Measurements from ENCODE around the gene ZCCHC7.
"Not testable (repeated sequence)": the region's sequence is repeated elsewhere in the genome, so short reads cannot be mapped to it uniquely, and the experiment has no call there.

The ZCCHC7 gene

DNA sequence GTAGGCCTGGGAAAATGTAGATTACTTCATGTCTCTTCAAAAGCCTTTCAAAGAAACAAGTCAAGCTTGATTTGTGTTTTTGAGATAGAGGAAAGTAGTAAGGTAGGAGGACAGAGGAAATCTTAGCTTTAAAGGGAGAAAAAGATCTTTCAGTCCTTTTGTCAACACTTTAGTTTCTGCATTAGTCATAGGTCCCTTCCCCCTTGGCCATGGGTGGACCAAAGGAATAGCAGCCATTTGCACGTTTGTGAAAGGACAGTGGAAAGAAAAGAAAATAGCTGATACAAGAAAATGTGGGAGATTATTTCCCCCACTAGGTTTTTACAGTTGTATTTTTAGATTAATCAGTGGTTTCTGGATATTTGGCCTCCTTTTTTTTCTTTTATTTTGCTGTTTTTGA is 180.2 kb downstream of the ZCCHC7 start:
- no peak for DNase-seq

- no peak for DNase-seq
Observed at GRCh38 chr9:37301042-37301853, 180.9 kb downstream of the ZCCHC7 start.

DNA sequence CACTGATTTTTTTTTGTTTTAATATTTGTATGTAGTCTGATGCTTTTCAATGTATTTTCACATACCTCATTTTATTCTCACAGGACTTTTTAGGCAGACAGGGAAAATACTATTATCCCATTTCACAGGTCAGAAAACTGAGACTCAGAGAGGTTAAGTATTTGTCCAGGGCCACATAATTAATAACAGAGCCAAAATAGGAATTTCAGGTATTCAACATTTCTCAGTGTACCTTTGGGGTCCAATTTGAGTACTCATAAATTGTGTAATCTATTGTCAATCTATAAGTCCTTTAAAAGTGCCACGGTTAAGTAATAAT is 181.4 kb downstream of the ZCCHC7 start:
- no peak for DNase-seq

GRCh38 chr9:37302277-37302676 is 181.9 kb downstream of the ZCCHC7 start:
- peak; percentile 16 to 26 for DNase-seq

GRCh38 chr9:37303272-37303671 is 182.9 kb downstream of the ZCCHC7 start:
- DNase-seq: not testable (repeated sequence)

- peak in 1 of 2 donors; percentile 12 for DNase-seq
Observed at GRCh38 chr9:37309136-37309535, 188.8 kb downstream of the ZCCHC7 start.

DNA sequence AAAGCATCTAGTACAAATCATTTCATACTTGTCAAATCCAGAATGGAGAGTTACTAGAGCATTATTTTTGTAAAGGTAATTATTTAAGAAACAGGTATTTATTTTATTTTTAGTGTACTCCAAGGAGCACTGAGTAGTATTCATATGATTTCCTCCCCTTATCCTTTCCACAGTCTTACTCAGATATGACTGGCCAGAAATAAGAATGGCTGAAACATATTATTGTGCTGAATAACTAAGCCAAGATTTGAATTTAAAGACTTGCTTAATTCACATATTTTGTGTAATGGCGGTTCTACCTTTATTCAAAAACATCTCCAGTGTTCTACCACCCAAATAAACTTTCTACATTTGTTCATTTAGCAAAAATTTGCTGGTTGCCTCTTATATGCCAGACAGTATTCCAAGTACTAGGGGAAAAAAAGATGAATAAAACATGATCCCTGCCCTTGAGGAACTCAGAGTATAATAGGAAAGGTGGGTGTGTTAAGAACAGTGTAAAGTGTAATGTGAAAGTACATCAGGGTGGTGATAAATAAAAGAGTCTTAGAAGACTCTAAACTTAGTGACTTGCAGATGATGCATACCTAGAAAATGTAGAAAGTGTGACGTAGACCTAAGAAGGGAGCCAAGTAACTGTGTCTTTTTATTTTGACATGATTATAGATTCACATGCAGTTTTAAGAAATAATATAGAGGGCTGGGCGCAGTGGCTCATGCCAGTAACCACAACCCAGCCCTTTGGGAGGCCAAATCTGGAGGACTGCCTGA is 191.7 kb downstream of the ZCCHC7 start:
- DNase-seq: no peak

DNA sequence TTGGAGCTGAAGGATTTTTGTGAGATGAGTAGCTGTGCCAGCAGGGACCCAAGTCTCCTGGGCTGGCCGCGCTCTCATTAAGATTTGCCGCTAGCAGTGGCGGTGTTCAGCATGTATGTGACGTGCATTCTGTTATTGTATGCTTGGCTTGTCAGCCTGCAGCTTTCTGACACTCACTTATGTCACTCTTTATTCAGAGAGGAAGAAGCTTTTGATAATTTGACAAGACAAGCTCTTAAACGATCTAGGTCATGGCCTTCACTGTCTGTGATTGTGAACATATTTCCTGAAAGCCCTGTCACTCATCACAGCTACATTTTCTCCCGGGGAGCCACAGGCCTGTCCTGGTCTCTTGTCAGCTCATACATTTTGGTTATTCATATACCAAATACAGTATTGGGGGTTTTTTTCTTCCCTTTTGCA is 203.9 kb downstream of the ZCCHC7 start:
- no peak for DNase-seq

DNA sequence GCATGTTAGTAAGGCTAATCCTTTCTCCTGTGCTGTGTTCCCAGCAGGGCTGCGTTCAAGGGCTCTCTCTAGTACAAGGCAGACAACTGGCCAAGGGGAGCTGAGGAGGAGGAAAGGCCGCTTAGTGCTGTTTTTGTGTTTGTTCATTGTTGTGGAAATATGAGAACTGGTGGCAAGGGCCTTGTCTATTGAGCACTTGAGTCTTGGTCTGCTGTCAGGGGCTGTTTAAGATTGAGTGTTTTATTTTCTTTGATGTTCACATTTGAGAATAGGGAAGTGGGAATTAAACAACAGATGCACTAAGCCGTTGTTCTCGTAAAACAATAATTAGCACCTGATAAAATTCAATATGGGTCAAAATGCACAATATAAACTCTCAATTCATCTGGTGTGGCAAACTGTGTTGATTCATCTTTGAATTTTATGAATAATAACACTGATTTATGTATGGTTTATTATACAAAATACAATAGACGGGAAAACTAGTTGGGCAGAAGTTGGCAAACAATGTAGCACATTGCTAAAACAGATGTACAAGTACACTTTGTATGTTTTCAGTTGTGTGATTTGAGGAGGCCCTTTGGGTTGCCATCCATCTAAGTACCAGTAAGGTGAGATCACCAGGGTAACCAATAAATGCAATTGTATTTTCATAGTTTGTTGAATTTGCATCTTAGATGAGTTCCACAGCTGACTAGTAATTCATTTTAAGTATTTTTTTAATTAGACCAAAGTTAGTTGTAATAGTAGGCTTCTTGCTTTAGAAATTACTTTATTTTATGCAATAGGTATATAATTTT is 204.5 kb downstream of the ZCCHC7 start:
- no peak for DNase-seq

DNA sequence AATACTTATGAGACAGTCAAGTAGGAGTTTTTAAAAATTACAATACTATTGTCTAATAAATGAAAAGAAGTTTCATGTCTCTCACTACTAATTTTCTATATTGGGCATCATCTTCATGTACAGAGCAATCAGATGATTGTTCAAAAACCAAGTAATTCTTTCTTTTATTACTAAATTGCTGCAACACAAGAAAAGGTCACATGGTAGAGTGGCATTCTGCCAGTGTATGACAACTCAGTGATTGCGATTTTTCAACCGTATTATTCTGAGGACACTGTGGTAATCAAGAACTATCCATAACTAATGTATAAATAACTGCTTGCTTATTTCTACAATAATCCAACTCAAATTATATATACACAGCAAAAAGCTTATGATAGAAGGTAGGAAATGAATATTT is 205.4 kb downstream of the ZCCHC7 start:
- DNase-seq: no peak

DNA sequence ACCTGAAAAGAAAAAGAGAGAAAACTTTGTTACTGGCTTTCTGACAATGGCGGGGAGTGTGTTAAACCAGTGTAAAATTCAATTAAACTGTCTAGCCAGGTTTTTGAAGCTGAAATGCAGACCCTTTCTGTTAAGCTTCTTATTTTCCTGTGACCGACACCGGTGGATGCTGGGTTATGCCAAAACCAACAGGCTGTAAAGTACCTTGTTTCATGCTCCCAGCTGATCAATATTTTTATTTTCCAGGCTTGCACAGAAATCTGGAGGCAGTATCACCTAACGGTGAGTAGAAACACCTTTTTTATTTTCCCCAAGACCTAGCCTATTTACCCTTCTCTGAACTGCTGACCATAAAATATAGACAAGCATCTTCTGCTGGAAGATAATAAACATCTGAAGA is 207.2 kb downstream of the ZCCHC7 start:
- no peak for DNase-seq

DNA sequence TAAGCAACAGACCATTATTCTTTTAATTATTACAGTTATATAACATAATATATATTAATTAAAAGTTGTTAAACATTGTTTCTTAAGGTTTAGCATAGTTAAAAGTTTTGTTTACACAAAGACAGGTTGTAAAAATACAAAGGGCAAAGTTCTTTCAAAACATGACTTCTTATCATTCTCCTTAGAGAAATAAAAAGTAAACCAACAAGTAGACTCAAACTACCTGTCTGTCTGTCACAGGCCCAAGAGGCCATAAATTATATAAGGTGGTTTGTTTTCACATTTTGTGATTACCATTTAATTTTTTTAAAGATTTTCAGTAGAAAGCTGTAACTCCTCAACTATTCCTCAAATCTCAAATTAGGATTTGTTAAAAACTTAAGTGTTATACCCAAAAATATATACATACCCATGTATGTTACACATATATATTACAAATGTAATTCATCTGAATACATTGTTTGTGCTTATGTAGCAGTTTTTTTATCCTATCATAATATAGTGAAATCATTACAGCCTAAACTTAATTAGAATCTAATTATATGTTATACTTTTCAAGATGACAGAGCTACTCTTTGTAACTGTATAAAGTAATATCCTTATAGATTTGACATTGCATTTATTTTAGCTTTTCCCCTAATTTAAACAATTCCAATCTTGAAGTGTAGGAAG is 208.3 kb downstream of the ZCCHC7 start:
- DNase-seq: no peak

DNA sequence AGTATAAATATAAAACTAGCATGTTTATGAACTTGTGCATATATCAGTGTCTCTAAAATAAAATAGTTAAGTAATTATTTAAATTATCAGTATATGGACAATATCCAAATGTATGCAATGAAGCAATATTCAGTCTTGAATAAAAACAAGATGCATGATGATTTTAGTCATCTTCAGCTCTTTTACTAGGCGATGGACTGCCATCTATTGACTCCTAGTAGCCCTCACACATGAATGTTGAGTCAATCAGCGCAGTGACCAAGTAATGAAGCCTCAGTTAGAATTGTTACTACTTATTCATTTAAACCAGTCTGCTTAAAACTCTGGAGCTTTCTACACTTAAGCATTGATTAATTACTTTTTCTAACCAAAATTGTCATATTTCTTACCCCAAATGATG is 209.2 kb downstream of the ZCCHC7 start:
- no peak for DNase-seq

- DNase-seq: no peak
Observed at GRCh38 chr9:37331871-37332270, 211.5 kb downstream of the ZCCHC7 start.

- DNase-seq: no peak
Observed at GRCh38 chr9:37332578-37332977, 212.2 kb downstream of the ZCCHC7 start.

GRCh38 chr9:37333288-37333687 is 212.9 kb downstream of the ZCCHC7 start:
- DNase-seq: no peak

GRCh38 chr9:37335238-37335637 is 214.9 kb downstream of the ZCCHC7 start:
- DNase-seq: no peak

DNA sequence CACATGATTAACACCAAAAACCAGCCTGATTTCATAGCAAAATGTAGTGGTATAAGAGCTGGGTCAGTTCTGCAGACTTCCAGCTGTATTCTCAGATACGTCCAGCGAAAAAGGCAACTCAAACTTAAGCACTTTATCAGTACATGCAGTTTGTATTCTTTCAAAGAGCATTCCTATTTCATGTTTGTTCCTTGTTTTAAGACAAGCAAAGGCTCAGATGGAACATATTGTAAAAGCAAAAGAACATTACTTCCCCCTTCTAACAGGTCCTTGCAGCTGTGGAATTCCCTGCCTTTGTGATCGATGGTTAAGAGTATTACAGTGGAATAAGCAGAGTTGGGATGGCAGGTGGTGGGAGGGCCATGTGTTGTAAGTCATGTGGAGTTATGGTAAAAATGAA is 215.8 kb downstream of the ZCCHC7 start:
- no peak for DNase-seq

- no peak for DNase-seq
Observed at GRCh38 chr9:37337301-37337890, 217.0 kb downstream of the ZCCHC7 start.

DNA sequence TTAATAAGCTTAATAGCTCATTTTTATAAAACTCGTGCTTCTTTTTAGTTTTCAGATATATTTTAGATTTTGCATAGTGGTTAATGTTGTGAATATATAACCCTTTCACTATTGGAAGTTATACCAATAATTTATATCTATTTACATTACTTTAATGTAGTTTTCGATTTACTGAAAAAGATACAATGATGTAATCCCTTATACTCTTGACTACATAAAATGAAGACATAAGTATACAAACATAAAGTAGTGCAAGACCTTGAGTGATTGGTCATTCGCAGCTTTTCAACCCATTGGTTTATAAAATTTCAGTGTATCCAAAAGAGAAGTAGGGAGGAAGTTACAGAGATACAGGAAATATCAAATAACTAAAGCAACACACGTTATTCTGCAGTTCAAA is 217.8 kb downstream of the ZCCHC7 start:
- no peak for DNase-seq

- no peak for DNase-seq
Observed at GRCh38 chr9:37339923-37340322, 219.5 kb downstream of the ZCCHC7 start.

DNA sequence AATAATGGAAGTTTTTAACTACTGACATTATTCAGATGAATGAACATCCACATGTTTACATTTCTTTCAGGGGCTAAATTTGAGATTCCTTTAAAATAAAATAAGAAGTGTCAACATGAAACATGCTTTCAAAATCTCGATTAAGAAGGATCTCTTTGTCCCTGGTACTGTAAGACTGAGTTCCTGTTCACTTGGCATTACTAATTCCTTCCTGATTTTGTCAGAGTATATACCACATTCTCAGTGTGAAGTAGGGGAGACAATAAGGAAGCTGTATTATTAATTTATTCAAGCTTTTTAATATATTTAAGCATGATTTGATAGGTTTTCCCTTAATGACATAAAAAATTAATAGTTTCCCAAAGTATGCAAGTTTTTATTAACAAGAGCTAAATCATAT is 220.6 kb downstream of the ZCCHC7 start:
- no peak for DNase-seq

- DNase-seq: no peak
Observed at GRCh38 chr9:37341704-37342103, 221.3 kb downstream of the ZCCHC7 start.
